Hepatocyte (in vitro differentiated cells): ENCODE data around the gene PCDH9. TPM values are rescaled to one million over a fixed set of nuclear protein-coding genes. Genes with fewer than 3 reads are reported as not detected.

Experiments used
- DNase-seq: peaks from one replicate; pipeline ENCODE4 v3.0.0-alpha.2; 2016; ENCODE audit warnings: low spot score
- H2AFZ ChIP-seq: fragments of 200-600 bp; sonication (generic); 2 replicates; pipeline ENCODE4 v1.6.0; 2016; ENCODE audit warnings: antibody characterized with exemption, mild to moderate bottlenecking
- H3K27ac ChIP-seq: fragments of 200-600 bp; sonication (generic); 2 replicates; pipeline ENCODE4 v1.5.1; 2016; ENCODE audit warnings: mild to moderate bottlenecking
- H3K27me3 ChIP-seq: fragments of 200-600 bp; sonication (generic); 2 replicates; pipeline ENCODE4 v1.6.1; 2016
- H3K36me3 ChIP-seq: fragments of 200-600 bp; sonication (generic); replicated peaks from 2 replicates; pipeline ENCODE4 v1.5.1; 2016; ENCODE audit warnings: low read depth; ENCODE audit not compliant: insufficient read depth
- H3K4me1 ChIP-seq: fragments of 200-600 bp; sonication (generic); 2 replicates; pipeline ENCODE4 v1.5.1; 2016; ENCODE audit warnings: mild to moderate bottlenecking, moderate library complexity; ENCODE audit not compliant: insufficient read depth
- H3K4me2 ChIP-seq: fragments of 200-600 bp; sonication (generic); 2 replicates; pipeline ENCODE4 v1.6.0; 2016
- H3K4me3 ChIP-seq: fragments of 200-600 bp; sonication (generic); 2 replicates; pipeline ENCODE4 v1.5.1; 2016; ENCODE audit warnings: mild to moderate bottlenecking
- H3K79me2 ChIP-seq: fragments of 200-600 bp; sonication (generic); 2 replicates; pipeline ENCODE4 v1.6.0; 2017; ENCODE audit warnings: mild to moderate bottlenecking
- H3K9me2 ChIP-seq: fragments of 200-600 bp; sonication (generic); replicated peaks from 2 replicates; pipeline ENCODE4 v1.6.0; 2017; ENCODE audit warnings: mild to moderate bottlenecking; ENCODE audit not compliant: insufficient read depth
- H3K9me3 ChIP-seq: fragments of 200-600 bp; sonication (generic); 2 replicates; pipeline ENCODE4 v1.5.1; 2016; ENCODE audit warnings: low read depth, mild to moderate bottlenecking
- H4K20me1 ChIP-seq: fragments of 200-600 bp; sonication (generic); 2 replicates; pipeline ENCODE4 v1.6.0; 2016; ENCODE audit warnings: mild to moderate bottlenecking; ENCODE audit not compliant: insufficient read depth, poor library complexity, severe bottlenecking
- EZH2 ChIP-seq: fragments of 200-600 bp; sonication (generic); IDR thresholded peaks from 2 replicates; pipeline ENCODE4 v1.6.1; 2016; ENCODE audit warnings: antibody characterized with exemption, mild to moderate bottlenecking, borderline replicate concordance
- EZH2phosphoT487 ChIP-seq: fragments of 200-600 bp; sonication (generic); IDR thresholded peaks from one replicate; pipeline ENCODE4 v1.6.1; 2018; ENCODE audit warnings: antibody characterized with exemption, mild to moderate bottlenecking, low read depth, moderate library complexity; ENCODE audit not compliant: unreplicated experiment, severe bottlenecking
- WGBS: methylation state at CpG from one replicate; pipeline ENCODE4 v1.1.6; 2016; ENCODE audit warnings: low lambda C conversion rate; ENCODE audit errors: missing lambda C conversion rate; 5-methylcytosine and 5-hydroxymethylcytosine counted together
- polyA plus RNA-seq: library from polyadenylated mRNA; unstranded; fragments of >200 nt; fragmentation: Nextera tagmentation; extraction: Ambion mirVana; gene quantifications from 2 replicates; pipeline ENCODE4 v1.2.1, GENCODE V29; 2016
- total RNA-seq: library from RNA; depleted of rRNA; stranded (reverse); fragments of >200 nt; gene quantifications from 2 replicates; pipeline ENCODE4 v1.2.3, GENCODE V29; 2014
- TF ChIP-seq, protein P1 (sequence below): fragments of 200-600 bp; sonication (generic); IDR thresholded peaks from 2 replicates; pipeline ENCODE4 v1.5.1; 2016; ENCODE audit warnings: antibody characterized with exemption, mild to moderate bottlenecking; ENCODE audit not compliant: poor library complexity

PCDH9 gene
- total and polyA plus RNA-seq, 2 experiments from 2014 or later = 6.9 to 15.0 TPM

GRCh38 chr13:66830940-66831716 lies 399.0 kb downstream of the PCDH9 start:
- no peaks in the 10 kb centered on the region for H3K27me3 ChIP-seq
- H3K27ac ChIP-seq = no peak overlapping the region
- no peak overlapping the region for H3K4me3 ChIP-seq
- DNase-seq = no peak
- no peak for TF ChIP-seq EZH2
- TF ChIP-seq, protein P1, sequence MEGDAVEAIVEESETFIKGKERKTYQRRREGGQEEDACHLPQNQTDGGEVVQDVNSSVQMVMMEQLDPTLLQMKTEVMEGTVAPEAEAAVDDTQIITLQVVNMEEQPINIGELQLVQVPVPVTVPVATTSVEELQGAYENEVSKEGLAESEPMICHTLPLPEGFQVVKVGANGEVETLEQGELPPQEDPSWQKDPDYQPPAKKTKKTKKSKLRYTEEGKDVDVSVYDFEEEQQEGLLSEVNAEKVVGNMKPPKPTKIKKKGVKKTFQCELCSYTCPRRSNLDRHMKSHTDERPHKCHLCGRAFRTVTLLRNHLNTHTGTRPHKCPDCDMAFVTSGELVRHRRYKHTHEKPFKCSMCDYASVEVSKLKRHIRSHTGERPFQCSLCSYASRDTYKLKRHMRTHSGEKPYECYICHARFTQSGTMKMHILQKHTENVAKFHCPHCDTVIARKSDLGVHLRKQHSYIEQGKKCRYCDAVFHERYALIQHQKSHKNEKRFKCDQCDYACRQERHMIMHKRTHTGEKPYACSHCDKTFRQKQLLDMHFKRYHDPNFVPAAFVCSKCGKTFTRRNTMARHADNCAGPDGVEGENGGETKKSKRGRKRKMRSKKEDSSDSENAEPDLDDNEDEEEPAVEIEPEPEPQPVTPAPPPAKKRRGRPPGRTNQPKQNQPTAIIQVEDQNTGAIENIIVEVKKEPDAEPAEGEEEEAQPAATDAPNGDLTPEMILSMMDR = no peak
- TF ChIP-seq EZH2phosphoT487 = no peak
- no peak overlapping the region for H2AFZ ChIP-seq
- no peaks in the 10 kb centered on the region for H4K20me1 ChIP-seq
- no peaks in the 10 kb centered on the region for H3K4me1 ChIP-seq
- no peaks in the 10 kb centered on the region for H3K79me2 ChIP-seq
- no peak overlapping the region for H3K4me2 ChIP-seq
- no peaks in the 10 kb centered on the region for H3K9me3 ChIP-seq
- no peaks in the 10 kb centered on the region for H3K9me2 ChIP-seq
- WGBS = 84% methylated on average over 2 of the region's 2 CpGs
- no peaks in the 10 kb centered on the region for H3K36me3 ChIP-seq

DNA sequence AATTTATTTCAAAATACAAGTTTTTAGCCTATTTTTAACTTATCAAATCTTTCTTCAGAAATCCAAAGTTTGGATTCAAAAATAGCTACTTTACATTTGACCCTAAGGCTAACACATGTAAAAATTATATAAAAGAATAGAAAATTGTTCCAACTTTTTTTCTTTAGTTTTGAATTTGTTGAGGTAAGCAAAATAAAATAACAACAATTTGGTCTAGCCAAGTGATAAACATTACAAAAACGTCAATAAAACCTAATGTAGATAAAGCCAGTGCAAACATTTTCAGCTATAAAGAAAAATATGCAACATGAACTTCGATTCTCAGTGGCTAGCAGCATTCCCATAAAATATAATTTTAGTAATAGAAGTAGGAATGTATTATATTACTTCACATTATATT lies 400.3 kb downstream of the PCDH9 start:
- Histone ChIP-seq H3K4me3 (no peak overlapping the region), H3K9me2 (no peaks in the 10 kb centered on the region), H3K4me1 (no peaks in the 10 kb centered on the region), H3K27me3 (no peaks in the 10 kb centered on the region), H3K27ac (no peak overlapping the region), H2AFZ (no peak overlapping the region), H3K4me2 (no peak overlapping the region), H3K36me3 (no peaks in the 10 kb centered on the region), H3K9me3 (no peaks in the 10 kb centered on the region), H4K20me1 (no peaks in the 10 kb centered on the region), H3K79me2 (no peaks in the 10 kb centered on the region)
- WGBS = 60% methylated on average over 2 of the region's 2 CpGs
- DNase-seq = no peak
- no peak for TF ChIP-seq EZH2
- TF ChIP-seq, protein P1 = no peak
- TF ChIP-seq EZH2phosphoT487 = no peak

- H3K79me2 ChIP-seq = no peaks in the 10 kb centered on the region
- no peak overlapping the region for H2AFZ ChIP-seq
- H3K27me3 ChIP-seq = no peaks in the 10 kb centered on the region
- TF ChIP-seq, protein P1 = no peak
- no peak for TF ChIP-seq EZH2phosphoT487
- no peak for TF ChIP-seq EZH2
- H4K20me1 ChIP-seq = no peaks in the 10 kb centered on the region
- 78% methylated on average over 1 of the region's 1 CpG for WGBS
- no peak overlapping the region for H3K27ac ChIP-seq
- H3K4me3 ChIP-seq = no peak overlapping the region
- no peaks in the 10 kb centered on the region for H3K36me3 ChIP-seq
- H3K9me2 ChIP-seq = no peaks in the 10 kb centered on the region
- no peak overlapping the region for H3K4me2 ChIP-seq
- no peaks in the 10 kb centered on the region for H3K9me3 ChIP-seq
- no peaks in the 10 kb centered on the region for H3K4me1 ChIP-seq
- no peak for DNase-seq
These were observed 403.7 kb downstream of the PCDH9 start for GRCh38 chr13:66826398-66826797.
